ENCODE measurements around the gene TM9SF3. TPM values are rescaled to one million over a fixed set of nuclear protein-coding genes. Genes with fewer than 3 reads are reported as not detected.

Gene TM9SF3
- total RNA-seq, 1 donor from 2014 or later: 78.5 TPM

- H3K4me3 ChIP-seq (ENCODE audit: low read depth, low read length): no peak overlapping the region
- no peaks in the 10 kb centered on the region for H3K36me3 ChIP-seq (ENCODE audit: control insufficient read depth, insufficient read depth, low read length)
- no peaks in the 10 kb centered on the region for H3K27me3 ChIP-seq (ENCODE audit: control insufficient read depth, insufficient read depth, low read length)
- TF ChIP-seq CTCF (IDR thresholded peaks at IDR 0.05; ENCODE audit: insufficient read depth, low read length, poor library complexity, severe bottlenecking): no peak
- DNase-seq (ENCODE audit: low read depth): no peak
Observed at GRCh38 chr10:96625173-96625572, 38.4 kb upstream of the TM9SF3 start.

GRCh38 chr10:96622013-96622787 is 35.4 kb upstream of the TM9SF3 start:
- DNase-seq (ENCODE audit: low read depth): no peak

GRCh38 chr10:96619796-96620773 is 33.3 kb upstream of the TM9SF3 start:
- no peak overlapping the region for H3K4me3 ChIP-seq (ENCODE audit: low read depth, low read length)
- no peak for TF ChIP-seq CTCF (IDR thresholded peaks at IDR 0.05; ENCODE audit: insufficient read depth, low read length, poor library complexity, severe bottlenecking)
- no peaks in the 10 kb centered on the region for H3K27me3 ChIP-seq (ENCODE audit: control insufficient read depth, insufficient read depth, low read length)
- no peak for DNase-seq (ENCODE audit: low read depth)
- no peaks in the 10 kb centered on the region for H3K36me3 ChIP-seq (ENCODE audit: control insufficient read depth, insufficient read depth, low read length)

More at GRCh38 chr10:96622013-96622787, 35.4 kb upstream of the TM9SF3 start:
- Histone ChIP-seq H3K4me3 (ENCODE audit: low read depth, low read length) (no peak overlapping the region), H3K36me3 (ENCODE audit: control insufficient read depth, insufficient read depth, low read length) (no peaks in the 10 kb centered on the region), H3K27me3 (ENCODE audit: control insufficient read depth, insufficient read depth, low read length) (no peaks in the 10 kb centered on the region)
- TF ChIP-seq CTCF (IDR thresholded peaks at IDR 0.05; ENCODE audit: insufficient read depth, low read length, poor library complexity, severe bottlenecking): no peak

GRCh38 chr10:96619120-96619519 is 32.3 kb upstream of the TM9SF3 start:
- TF ChIP-seq CTCF (IDR thresholded peaks at IDR 0.05; ENCODE audit: insufficient read depth, low read length, poor library complexity, severe bottlenecking): no peak
- no peak for DNase-seq (ENCODE audit: low read depth)
- no peak overlapping the region for H3K4me3 ChIP-seq (ENCODE audit: low read depth, low read length)
- no peaks in the 10 kb centered on the region for H3K27me3 ChIP-seq (ENCODE audit: control insufficient read depth, insufficient read depth, low read length)
- H3K36me3 ChIP-seq (ENCODE audit: control insufficient read depth, insufficient read depth, low read length): no peaks in the 10 kb centered on the region

- no peak for TF ChIP-seq CTCF (IDR thresholded peaks at IDR 0.05; ENCODE audit: insufficient read depth, low read length, poor library complexity, severe bottlenecking)
- DNase-seq (ENCODE audit: low read depth): no peak
- H3K27me3 ChIP-seq (ENCODE audit: control insufficient read depth, insufficient read depth, low read length): no peaks in the 10 kb centered on the region
Observed at GRCh38 chr10:96618653-96619052, 31.8 kb upstream of the TM9SF3 start.

More at GRCh38 chr10:96618653-96619052, 31.8 kb upstream of the TM9SF3 start:
- no peaks in the 10 kb centered on the region for H3K36me3 ChIP-seq (ENCODE audit: control insufficient read depth, insufficient read depth, low read length)
- no peak overlapping the region for H3K4me3 ChIP-seq (ENCODE audit: low read depth, low read length)

Measured in kidney epithelial cell (primary cell).